Stimulated activated CD8-positive, alpha-beta memory T cell treated with anti-CD3 and anti-CD28 coated beads, Interleukin-7, amount 100 ng/mL, for 48 hours (primary cell): ENCODE data around the gene CBR1.

Experiments
- DNase-seq, 2 donors: peaks; one replicate each; pipeline ENCODE4 v3.0.0-alpha.2; 2020; ENCODE audit warnings: low read depth in 1 of 2; ENCODE audit errors: extremely low read depth in 1 of 2

Gene CBR1

DNA sequence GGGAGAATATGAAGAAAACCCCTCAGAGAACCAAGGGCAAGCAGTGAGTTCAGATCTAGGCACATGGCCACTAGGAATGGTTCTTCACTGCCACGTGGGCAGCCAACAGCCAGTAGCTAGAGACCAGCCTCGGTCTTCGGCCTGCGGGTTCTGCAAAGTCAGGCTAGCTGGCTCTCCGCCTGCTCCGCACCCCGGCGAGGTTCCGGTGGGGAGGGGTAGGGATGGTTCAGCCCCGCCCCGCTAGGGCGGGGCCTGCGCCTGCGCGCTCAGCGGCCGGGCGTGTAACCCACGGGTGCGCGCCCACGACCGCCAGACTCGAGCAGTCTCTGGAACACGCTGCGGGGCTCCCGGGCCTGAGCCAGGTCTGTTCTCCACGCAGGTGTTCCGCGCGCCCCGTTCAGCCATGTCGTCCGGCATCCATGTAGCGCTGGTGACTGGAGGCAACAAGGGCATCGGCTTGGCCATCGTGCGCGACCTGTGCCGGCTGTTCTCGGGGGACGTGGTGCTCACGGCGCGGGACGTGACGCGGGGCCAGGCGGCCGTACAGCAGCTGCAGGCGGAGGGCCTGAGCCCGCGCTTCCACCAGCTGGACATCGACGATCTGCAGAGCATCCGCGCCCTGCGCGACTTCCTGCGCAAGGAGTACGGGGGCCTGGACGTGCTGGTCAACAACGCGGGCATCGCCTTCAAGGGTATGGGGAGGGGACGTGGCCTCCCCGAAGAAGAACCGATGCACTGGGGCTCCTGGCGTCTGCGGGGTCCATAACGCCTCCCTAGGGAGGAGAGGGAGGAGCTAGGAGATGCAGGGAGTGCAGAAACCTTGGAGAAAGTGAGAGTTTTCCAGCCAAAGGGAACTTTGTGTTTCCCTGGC lies at the start of gene CBR1:
Gene CBR1 (plus strand): TSS at position 312 of the 871 bp plus-strand sequence. CDS start 92 bp downstream, at position 404.
- DNase-seq, result peak; percentile 76 to 86

- DNase-seq, result no peak
Observed at GRCh38 chr21:36021251-36021837, 48.5 kb upstream of the CBR1 start.

DNA sequence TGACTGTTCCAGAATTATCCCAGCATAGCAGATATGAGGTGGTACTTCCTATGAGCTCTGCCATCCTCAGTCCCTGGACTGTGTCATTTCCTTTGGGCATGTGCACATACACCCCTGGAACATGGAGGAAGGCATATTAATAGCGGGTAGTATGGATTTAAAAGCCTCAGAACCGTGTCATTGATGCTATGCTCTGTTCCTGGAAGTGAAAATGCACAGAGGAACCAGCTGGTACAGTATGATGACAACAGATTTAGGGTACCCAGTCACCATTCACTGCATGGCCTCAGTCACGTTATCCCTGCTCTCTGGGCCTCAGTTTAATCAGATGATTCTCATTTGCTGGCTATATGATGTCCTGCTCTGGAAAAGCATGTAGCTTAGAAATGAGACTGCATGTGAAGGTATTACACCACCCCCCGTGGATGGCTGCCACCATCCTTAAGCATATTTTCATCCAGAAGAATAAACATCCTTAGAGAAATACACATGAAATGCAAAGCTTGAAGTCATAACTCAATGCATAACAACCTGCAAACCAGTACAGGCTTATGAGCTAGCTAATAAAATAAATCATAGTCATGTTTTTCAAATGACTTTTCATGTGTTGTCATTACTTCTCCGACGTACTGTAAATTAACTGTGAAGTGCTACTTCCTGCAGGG lies 47.3 kb upstream of the CBR1 start:
- no peak for DNase-seq

GRCh38 chr21:36023092-36023480 lies 46.7 kb upstream of the CBR1 start:
- DNase-seq, result no peak

DNA sequence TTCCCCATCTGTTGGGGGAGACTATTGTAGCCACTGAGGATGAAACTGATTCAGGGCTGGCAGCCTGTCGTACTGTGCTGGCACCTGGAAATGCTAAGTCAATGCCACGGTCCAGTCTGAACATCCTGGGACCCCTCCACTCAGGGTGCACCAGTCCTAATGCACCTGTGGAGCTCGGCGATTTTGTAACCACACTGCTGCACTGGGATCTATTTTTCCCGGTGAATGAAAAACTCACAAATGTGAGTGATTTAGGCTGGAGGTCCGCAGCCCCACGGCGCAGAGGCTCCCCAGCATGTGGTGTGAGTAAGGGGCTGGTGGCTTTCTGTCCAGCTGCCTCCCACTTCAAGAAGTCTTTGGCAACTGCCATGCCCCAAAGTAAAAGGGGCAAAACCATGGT lies 45.0 kb upstream of the CBR1 start:
- DNase-seq, result no peak

GRCh38 chr21:36027347-36027746 lies 42.5 kb upstream of the CBR1 start:
- DNase-seq, result no peak

DNA sequence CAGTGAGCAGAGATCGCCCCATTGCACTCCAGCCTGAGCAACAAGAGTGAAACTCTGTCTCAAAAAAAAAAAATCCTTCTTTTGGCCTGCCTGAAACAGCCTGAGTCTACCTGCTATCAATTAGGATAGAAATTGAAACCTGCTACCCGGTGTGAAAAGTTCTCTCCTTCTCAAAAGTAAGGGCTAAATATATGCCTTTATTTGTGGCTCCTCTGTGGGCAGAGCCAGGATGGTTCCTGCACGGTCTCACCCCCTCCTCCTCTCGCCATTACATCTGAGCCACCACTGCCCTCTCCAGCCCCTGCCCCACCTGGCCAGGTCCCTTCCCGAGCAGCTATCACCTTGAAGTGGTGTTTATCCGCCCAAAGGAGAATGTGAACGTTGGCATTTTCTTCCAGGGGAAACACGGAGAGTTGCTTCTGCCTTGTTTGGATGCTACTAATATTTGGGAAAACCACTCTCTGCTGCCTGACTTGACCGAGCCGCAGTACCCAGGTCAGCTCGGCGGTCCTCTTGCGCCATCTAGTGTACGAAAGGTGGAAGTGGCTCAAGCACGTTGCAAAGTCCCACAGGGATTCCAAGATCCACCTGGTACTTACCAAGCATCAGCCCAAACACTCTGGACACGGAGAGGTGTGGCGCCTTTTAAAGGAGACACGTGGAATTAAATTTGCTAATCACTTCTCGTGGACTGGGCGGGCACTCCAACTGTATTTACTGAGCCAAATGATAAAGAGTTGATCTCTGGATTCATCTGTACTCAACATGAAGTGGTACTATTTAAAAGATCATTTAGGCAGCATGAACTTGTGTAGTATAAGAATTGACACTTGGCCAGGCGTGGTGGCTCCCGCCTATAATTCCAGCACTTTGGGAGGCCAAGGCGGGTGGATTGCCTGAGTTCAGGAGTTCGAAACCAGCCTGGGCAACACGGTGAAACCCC lies 41.4 kb upstream of the CBR1 start:
- DNase-seq, result peak; percentile 21 to 33

DNA sequence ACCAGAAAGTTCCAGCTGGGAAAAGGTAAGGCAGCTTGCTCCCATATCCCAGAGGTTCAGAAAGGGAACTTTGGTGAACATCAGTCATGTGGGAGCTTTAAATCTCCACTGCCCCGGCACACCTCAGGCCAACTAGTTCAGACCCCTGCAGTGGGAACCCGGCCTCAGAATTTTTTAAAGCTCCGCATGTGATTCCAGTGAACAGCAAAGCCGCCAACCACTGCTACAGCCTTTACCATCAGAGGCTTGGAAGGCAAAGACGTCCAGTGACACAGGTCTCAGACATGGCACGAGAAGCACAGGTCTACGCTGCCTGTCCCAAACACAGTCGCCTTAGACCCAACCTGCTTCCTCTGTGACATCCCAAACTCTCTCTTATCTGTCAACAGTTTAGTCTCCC lies 40.5 kb upstream of the CBR1 start:
- no peak for DNase-seq

GRCh38 chr21:36030581-36031189 lies 39.1 kb upstream of the CBR1 start:
- DNase-seq, result no peak

DNA sequence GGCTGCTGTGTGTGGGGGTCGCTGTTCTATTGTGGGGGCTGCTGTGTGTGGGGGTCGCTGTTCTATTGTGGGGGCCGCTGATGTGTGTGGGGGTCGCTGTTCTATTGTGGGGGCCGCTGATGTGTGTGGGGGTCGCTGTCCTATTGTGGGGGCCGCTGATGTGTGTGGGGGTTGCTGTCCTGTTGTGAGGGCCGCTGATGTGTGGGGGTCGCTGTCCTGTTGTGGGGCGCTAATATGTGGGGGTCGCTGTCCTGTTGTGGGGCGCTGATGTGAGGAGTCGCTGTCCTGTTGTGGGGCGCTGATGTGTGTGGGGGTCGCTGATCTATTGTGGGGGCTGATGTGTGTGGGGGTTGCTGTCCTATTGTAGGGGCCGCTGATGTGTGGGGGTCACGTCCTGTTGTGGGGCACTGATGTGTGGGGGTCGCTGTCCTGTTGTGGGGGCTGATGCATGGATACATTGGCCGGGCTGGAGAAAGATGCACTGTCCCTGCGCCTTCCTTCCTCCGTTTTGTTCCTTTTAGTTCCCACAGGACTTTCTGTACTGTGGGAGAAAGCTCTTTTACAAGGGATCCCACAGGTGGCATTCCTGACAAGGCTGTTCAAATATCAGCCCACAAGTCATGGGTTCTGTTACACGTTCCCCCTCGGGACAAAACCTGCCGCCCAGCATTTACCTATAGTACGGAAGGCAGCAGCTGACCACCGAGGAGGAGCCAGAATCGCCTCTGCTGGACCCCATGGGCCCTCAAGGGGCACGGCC lies 37.0 kb upstream of the CBR1 start:
- DNase-seq, result no peak

DNA sequence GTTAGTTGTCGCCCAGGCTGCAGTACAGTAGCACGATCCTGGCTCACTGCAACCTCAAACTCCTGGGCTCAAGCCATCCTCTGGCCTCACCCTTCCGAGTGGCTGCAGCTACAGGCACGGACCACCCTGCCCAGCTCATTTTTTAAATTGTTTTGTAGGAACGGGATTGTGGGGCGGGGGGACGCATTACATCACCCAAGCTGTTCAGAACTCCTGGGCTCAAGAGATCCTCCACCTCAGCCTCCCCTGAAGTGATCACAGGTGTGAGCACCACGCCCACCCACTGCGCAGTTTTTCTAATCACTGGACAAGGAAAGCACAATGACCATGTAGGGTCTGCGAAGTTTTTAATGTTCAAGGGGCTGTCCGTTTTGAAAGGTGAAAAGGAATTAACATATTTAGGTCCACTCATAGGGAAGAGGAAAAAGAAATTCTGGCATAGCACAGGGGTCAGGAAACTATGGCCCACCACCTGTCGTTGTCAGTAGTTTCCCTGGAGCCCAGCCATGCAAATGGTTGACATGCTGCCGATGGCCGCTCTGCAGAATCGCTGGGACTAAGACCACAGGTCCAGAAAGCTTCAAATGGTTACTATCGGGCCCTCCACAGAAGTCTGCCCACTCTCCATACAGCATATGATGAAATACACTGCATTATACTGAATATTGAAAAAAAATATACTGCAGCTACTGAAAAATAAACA lies 35.5 kb upstream of the CBR1 start:
- no peak for DNase-seq

GRCh38 chr21:36035381-36035791 lies 34.4 kb upstream of the CBR1 start:
- no peak for DNase-seq

DNA sequence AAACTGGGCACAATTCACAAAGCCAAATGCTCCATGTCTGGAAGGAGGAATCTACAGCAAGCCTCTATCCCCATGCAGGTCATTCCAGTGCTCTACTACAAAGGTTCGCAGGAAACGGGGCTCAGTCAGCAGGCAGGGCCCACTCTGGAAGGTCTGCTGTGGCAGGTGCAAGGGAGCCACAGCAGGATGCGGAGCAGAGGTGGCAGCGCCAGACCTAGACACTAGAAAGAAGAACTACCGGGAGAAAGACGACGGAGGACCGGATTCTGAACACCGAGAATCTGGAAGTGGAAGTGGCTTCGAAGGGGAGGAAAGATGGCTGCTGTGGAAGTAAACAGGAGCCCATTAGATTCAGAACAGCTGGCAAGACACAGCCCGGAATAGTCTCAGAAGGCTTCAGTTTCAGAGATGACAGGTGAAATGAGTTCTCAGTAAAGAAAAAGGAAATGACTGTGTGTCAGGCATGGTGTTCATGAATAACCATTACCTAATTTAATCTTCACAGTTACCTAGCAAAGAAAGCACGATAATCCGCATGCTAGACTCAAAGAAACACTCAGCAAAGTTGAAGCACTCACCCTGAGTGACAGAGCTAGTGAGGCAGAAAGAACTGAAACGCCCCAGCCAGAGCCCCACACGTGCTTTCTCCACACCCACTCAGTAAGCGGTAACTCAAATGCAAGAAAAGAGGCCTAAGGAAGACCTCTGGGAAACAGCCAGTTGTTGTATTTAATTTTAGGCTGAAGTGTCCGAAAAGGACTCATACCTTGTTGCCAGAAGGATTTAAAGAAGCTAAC lies 30.9 kb upstream of the CBR1 start:
- DNase-seq, result no peak

DNA sequence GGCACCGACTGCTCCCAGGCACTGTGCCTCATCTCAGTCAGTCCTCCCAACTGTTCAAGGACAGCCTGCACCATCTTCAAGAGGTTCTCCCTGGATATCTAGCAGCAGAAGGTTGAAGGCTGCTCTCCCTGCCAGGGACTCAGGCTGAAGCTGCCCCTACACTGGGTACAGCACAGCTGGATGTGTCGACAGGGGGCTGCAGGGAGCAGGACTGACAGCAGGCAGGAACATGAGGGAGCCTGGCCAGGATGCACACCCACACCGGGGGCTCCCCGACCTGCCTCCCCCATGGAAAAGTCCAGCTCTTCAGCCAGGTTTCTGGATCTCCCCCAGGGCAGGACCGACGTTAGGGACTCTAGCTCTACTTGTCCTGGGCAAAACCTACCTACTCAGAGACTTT lies 30.0 kb upstream of the CBR1 start:
- DNase-seq, result no peak

GRCh38 chr21:36040389-36040788 lies 29.4 kb upstream of the CBR1 start:
- no peak for DNase-seq

DNA sequence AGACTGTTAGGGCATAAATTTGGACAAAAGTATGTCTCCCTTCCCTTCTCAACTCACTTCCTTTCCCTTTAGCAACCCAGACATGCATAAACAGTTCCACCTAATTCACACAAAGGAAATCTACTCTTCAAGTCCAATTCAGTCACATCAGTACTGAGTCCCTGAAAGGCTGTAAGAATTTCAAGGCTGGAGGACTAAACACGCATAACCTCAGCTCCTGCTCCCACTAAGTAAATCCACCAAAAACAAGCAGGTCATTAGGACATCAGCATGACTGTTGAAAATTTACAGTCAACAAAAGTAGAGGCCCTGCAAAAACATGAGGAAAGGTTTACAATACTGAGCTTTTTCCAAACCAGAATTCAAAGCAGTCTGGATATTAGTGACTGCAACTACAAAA lies 27.9 kb upstream of the CBR1 start:
- DNase-seq, result no peak

- no peak for DNase-seq
Observed at GRCh38 chr21:36044056-36044455, 25.8 kb upstream of the CBR1 start.

- DNase-seq, result no peak
Observed at GRCh38 chr21:36045993-36046392, 23.8 kb upstream of the CBR1 start.
